ENCODE results near the gene XKR7. TPM values are rescaled to one million over a fixed set of nuclear protein-coding genes. Genes with fewer than 3 reads are reported as not detected.

The XKR7 gene
- polyA plus RNA-seq, 1 donor (not counting 4 experiments of a cell fraction or from before 2014, with no cell fraction given), result not detected

GRCh38 chr20:31990641-31991338 is 22.8 kb downstream of the XKR7 start:
- Histone ChIP-seq H3K4me1 (ENCODE audit: control insufficient read depth, extremely low read depth, insufficient read depth, low read length) (no peaks in the 10 kb centered on the region), H3K9ac (ENCODE audit: control insufficient read depth, extremely low read depth, insufficient read depth, low read length) (no peak overlapping the region), H3K4me2 (ENCODE audit: control insufficient read depth, extremely low read depth, insufficient read depth, low read depth, low read length) (no peak overlapping the region), H4K20me1 (ENCODE audit: control insufficient read depth, extremely low read depth, insufficient read depth, low read length) (no peaks in the 10 kb centered on the region), H3K9me3 (ENCODE audit: control insufficient read depth, low read depth, low read length) (no peaks in the 10 kb centered on the region), H3K79me2 (ENCODE audit: control insufficient read depth, insufficient read depth, low read length) (no peaks in the 10 kb centered on the region), H3K36me3 (ENCODE audit: control insufficient read depth in 2 of 2, extremely low read depth in 1 of 2, insufficient read depth in 2 of 2, low read length in 2 of 2) (no peaks in the 10 kb centered on the region), H3K27me3 (ENCODE audit: control insufficient read depth, extremely low read depth, insufficient read depth, low read length) (peaks cover 29% of the 10 kb centered on the region), H3K27ac (ENCODE audit: control insufficient read depth, insufficient read depth, low read length) (no peak overlapping the region), H3K9me1 (ENCODE audit: control insufficient read depth, extremely low read depth, insufficient read depth, low read length) (no peaks in the 10 kb centered on the region), H3K4me3 (ENCODE audit: control insufficient read depth in 2 of 3, extremely low read depth in 1 of 3, insufficient read depth in 2 of 3, low read depth in 1 of 3, low read length in 3 of 3) (no peak overlapping the region), H2AFZ (ENCODE audit: control insufficient read depth, low read length) (no peak overlapping the region)
- TF ChIP-seq CTCF (optimal IDR thresholded peaks at IDR 0.05 in 1 of 3, IDR thresholded peaks at IDR 0.05 in 1 of 3, conservative IDR thresholded peaks at IDR 0.05 in 1 of 3; ENCODE audit: extremely low read depth in 1 of 3, insufficient read depth in 2 of 3, low read length in 3 of 3) (no peak), EZH2 (IDR thresholded peaks at IDR 0.05; ENCODE audit: low read length) (no peak)
- FAIRE-seq (no peak), DNase-seq (ENCODE audit: low read depth, low spot score) (no peak)
- dilution Hi-C loops (cut with MboI; ENCODE audit: extremely low pct_ligation_motif_present, low sequenced_read_pairs), result no loop called here

GRCh38 chr20:31991339-31991705 is 23.4 kb downstream of the XKR7 start:
- Histone ChIP-seq H3K4me3 (ENCODE audit: control insufficient read depth in 2 of 3, extremely low read depth in 1 of 3, insufficient read depth in 2 of 3, low read depth in 1 of 3, low read length in 3 of 3) (no peak overlapping the region), H3K27ac (ENCODE audit: control insufficient read depth, insufficient read depth, low read length) (no peak overlapping the region), H4K20me1 (ENCODE audit: control insufficient read depth, extremely low read depth, insufficient read depth, low read length) (no peaks in the 10 kb centered on the region), H3K4me2 (ENCODE audit: control insufficient read depth, extremely low read depth, insufficient read depth, low read depth, low read length) (no peak overlapping the region), H3K36me3 (ENCODE audit: control insufficient read depth in 2 of 2, extremely low read depth in 1 of 2, insufficient read depth in 2 of 2, low read length in 2 of 2) (no peaks in the 10 kb centered on the region), H2AFZ (ENCODE audit: control insufficient read depth, low read length) (no peak overlapping the region), H3K9ac (ENCODE audit: control insufficient read depth, extremely low read depth, insufficient read depth, low read length) (no peak overlapping the region), H3K9me1 (ENCODE audit: control insufficient read depth, extremely low read depth, insufficient read depth, low read length) (no peaks in the 10 kb centered on the region), H3K9me3 (ENCODE audit: control insufficient read depth, low read depth, low read length) (no peaks in the 10 kb centered on the region), H3K27me3 (ENCODE audit: control insufficient read depth, extremely low read depth, insufficient read depth, low read length) (peaks cover 31% of the 10 kb centered on the region), H3K79me2 (ENCODE audit: control insufficient read depth, insufficient read depth, low read length) (no peaks in the 10 kb centered on the region), H3K4me1 (ENCODE audit: control insufficient read depth, extremely low read depth, insufficient read depth, low read length) (no peaks in the 10 kb centered on the region)
- dilution Hi-C loops (cut with MboI; ENCODE audit: extremely low pct_ligation_motif_present, low sequenced_read_pairs), result no loop called here
- DNase-seq (ENCODE audit: low read depth, low spot score) (no peak), FAIRE-seq (no peak)
- no peak for TF ChIP-seq CTCF (optimal IDR thresholded peaks at IDR 0.05 in 1 of 3, IDR thresholded peaks at IDR 0.05 in 1 of 3, conservative IDR thresholded peaks at IDR 0.05 in 1 of 3; ENCODE audit: extremely low read depth in 1 of 3, insufficient read depth in 2 of 3, low read length in 3 of 3)
- TF ChIP-seq EZH2 (IDR thresholded peaks at IDR 0.05; ENCODE audit: low read length), result no peak

Data from keratinocyte (primary cell).